Peyer's patch (tissue), 4 donors: ENCODE measurements around the gene DCHS2. TPM values are rescaled to one million over a fixed set of nuclear protein-coding genes. Genes with fewer than 3 reads are reported as not detected.

Experiments
- DNase-seq, 3 donors: peaks; one replicate each; pipeline ENCODE4 v3.0.0-alpha.2; 2017 to 2019
- H3K27ac ChIP-seq, 4 donors: fragments of 200-600 bp; sonication (generic); one replicate each; pipeline ENCODE4 v1.5.1; 2016 to 2019
- H3K27me3 ChIP-seq, 2 donors: fragments of 200-600 bp; sonication (generic); one replicate each; pipeline ENCODE4 v1.5.1; 2019
- H3K36me3 ChIP-seq, 3 donors: fragments of 200-600 bp; sonication (generic); one replicate each; pipeline ENCODE4 v1.5.1; 2016 to 2019
- H3K4me1 ChIP-seq, 4 donors: fragments of 200-600 bp; sonication (generic); one replicate each; pipeline ENCODE4 v1.5.1; 2016 to 2019
- H3K4me3 ChIP-seq, 4 donors: fragments of 200-600 bp; sonication (generic); 1 replicate in 3 of 4; 2 replicates in 1 of 4; pipeline ENCODE4 v1.5.1; 2016 to 2019; ENCODE audit warnings: mild to moderate bottlenecking in 1 of 4
- H3K9me3 ChIP-seq, 4 donors: fragments of 200-600 bp; sonication (generic); one replicate each; pipeline ENCODE4 v1.5.1; 2016 to 2019; ENCODE audit warnings: mild to moderate bottlenecking in 1 of 4
- POLR2A ChIP-seq, 2 donors: fragments of 450-650 bp; IDR thresholded peaks; one replicate each; pipeline ENCODE4 v1.5.1; 2017; ENCODE audit warnings: antibody characterized with exemption in 2 of 2, mild to moderate bottlenecking in 2 of 2, moderate library complexity in 2 of 2
- total RNA-seq, 4 donors: library from RNA; depleted of rRNA; stranded (reverse); fragments of >200 nt; gene quantifications; one replicate each; pipeline ENCODE4 v1.1.0, GENCODE V29; 2016
- TF ChIP-seq, protein P1 (sequence below), 6 experiments: fragments of 450-650 bp in 4 of 6; fragments of 200-600 bp in 2 of 6; sonication (generic) in 1 of 6; IDR thresholded peaks; one replicate each; pipeline ENCODE4 v1.5.1; 2017 to 2019; ENCODE audit warnings: antibody characterized with exemption in 6 of 6, mild to moderate bottlenecking in 3 of 6, moderate library complexity in 1 of 6

The DCHS2 gene
- total RNA-seq, 4 donors from 2014 or later, result 0.28 to 0.88 (median 0.67) TPM; not detected in 1

- no peaks in the 10 kb centered on the region for H3K27me3 ChIP-seq
- no peak overlapping the region for H3K27ac ChIP-seq
- H3K9me3 ChIP-seq, result no peaks in the 10 kb centered on the region
- no peaks in the 10 kb centered on the region for H3K36me3 ChIP-seq
- no peaks in the 10 kb centered on the region for H3K4me1 ChIP-seq
- DNase-seq, result no peak
- TF ChIP-seq, protein P1, sequence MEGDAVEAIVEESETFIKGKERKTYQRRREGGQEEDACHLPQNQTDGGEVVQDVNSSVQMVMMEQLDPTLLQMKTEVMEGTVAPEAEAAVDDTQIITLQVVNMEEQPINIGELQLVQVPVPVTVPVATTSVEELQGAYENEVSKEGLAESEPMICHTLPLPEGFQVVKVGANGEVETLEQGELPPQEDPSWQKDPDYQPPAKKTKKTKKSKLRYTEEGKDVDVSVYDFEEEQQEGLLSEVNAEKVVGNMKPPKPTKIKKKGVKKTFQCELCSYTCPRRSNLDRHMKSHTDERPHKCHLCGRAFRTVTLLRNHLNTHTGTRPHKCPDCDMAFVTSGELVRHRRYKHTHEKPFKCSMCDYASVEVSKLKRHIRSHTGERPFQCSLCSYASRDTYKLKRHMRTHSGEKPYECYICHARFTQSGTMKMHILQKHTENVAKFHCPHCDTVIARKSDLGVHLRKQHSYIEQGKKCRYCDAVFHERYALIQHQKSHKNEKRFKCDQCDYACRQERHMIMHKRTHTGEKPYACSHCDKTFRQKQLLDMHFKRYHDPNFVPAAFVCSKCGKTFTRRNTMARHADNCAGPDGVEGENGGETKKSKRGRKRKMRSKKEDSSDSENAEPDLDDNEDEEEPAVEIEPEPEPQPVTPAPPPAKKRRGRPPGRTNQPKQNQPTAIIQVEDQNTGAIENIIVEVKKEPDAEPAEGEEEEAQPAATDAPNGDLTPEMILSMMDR (IDR thresholded peaks at IDR 0.05), result no peak
- no peak for TF ChIP-seq POLR2A (IDR thresholded peaks at IDR 0.05)
- H3K4me3 ChIP-seq, result no peak overlapping the region
These were observed 26.9 kb downstream of the DCHS2 start for GRCh38 chr4:154464654-154465053.

GRCh38 chr4:154462081-154462810 is 29.4 kb downstream of the DCHS2 start:
- H3K27me3 ChIP-seq, result no peaks in the 10 kb centered on the region
- no peak for DNase-seq
- H3K4me3 ChIP-seq, result no peak overlapping the region
- no peaks in the 10 kb centered on the region for H3K9me3 ChIP-seq
- no peaks in the 10 kb centered on the region for H3K4me1 ChIP-seq
- no peaks in the 10 kb centered on the region for H3K36me3 ChIP-seq
- TF ChIP-seq POLR2A (IDR thresholded peaks at IDR 0.05), result no peak
- TF ChIP-seq, protein P1 (IDR thresholded peaks at IDR 0.05), result no peak
- H3K27ac ChIP-seq, result no peak overlapping the region

DNA sequence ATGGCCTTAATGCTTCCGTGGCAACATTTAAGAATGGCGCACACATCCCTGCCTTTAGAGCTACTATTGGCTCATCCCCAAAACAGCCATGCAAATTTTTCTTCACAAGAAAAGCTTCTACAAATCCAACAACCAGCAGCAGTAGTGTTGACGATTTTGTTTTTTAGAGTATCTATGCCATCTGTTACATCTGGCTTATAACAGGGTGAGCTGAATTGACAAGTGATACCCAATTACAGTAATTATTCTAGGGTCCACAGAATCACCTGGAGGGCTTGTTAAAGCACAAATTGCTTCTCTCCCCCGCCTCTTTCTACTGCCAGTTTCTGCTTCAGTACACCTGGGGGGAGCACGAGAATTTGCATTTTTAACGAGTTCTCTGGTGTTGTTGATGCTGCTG is 34.1 kb downstream of the DCHS2 start:
- Histone ChIP-seq H3K27ac (no peak overlapping the region), H3K27me3 (no peaks in the 10 kb centered on the region), H3K4me3 (no peak overlapping the region), H3K36me3 (no peaks in the 10 kb centered on the region), H3K9me3 (no peaks in the 10 kb centered on the region), H3K4me1 (no peaks in the 10 kb centered on the region)
- DNase-seq, result no peak
- TF ChIP-seq, protein P1 (IDR thresholded peaks at IDR 0.05), result no peak
- TF ChIP-seq POLR2A (IDR thresholded peaks at IDR 0.05), result no peak

DNA sequence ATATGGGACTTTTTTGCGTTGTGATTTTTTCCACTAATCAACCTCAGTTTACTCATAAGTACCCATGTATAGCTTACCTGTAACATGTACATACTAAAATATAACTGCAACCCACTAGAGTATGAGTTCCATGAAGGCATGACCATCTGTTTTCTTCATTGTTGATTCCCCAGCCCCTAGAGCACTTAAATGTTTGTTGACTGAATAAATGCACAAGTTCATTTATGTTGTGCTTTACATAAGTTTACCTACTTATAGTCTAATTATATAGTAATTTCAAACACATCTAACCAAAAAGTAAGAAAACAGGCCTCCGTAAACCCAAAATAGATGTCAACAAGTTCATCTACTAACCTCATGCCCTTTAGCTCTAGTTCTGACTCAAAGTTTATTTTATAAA is 34.7 kb downstream of the DCHS2 start:
- Histone ChIP-seq H3K4me3 (no peak overlapping the region), H3K9me3 (no peaks in the 10 kb centered on the region), H3K27ac (no peak overlapping the region), H3K36me3 (no peaks in the 10 kb centered on the region), H3K27me3 (no peaks in the 10 kb centered on the region), H3K4me1 (no peaks in the 10 kb centered on the region)
- TF ChIP-seq, protein P1 (IDR thresholded peaks at IDR 0.05), result no peak
- no peak for TF ChIP-seq POLR2A (IDR thresholded peaks at IDR 0.05)
- no peak for DNase-seq

DNA sequence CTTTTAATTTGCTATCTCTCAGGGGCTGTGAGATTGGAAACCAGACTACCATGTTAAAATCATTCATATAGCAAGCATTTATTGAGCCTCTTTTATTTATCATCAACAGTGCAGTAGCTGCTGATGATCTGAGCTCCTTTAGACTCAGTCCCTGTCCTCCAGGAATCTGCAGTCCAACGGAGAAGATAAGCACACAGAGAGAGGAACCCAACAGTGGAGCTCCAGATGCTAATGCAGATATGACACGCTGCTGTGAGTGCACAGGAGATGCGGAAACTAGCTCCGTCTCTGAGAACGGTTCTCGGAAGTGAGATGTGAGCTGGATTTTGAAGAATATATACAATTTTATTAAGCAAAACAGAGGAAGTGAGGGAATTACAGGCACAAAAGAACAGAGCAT is 35.4 kb downstream of the DCHS2 start:
- H3K4me3 ChIP-seq, result no peak overlapping the region
- TF ChIP-seq, protein P1 (IDR thresholded peaks at IDR 0.05), result no peak
- no peak for TF ChIP-seq POLR2A (IDR thresholded peaks at IDR 0.05)
- no peak for DNase-seq
- no peaks in the 10 kb centered on the region for H3K9me3 ChIP-seq
- H3K27me3 ChIP-seq, result no peaks in the 10 kb centered on the region
- no peaks in the 10 kb centered on the region for H3K4me1 ChIP-seq
- no peak overlapping the region for H3K27ac ChIP-seq
- H3K36me3 ChIP-seq, result no peaks in the 10 kb centered on the region
